Stomach (tissue), 4 donors: ENCODE data around the gene TSHR.

Source experiments
- CTCF ChIP-seq, 7 experiments: fragments of 450-650 bp in 4 of 7; fragments of 200-600 bp in 3 of 7; sonication (generic) in 3 of 7; IDR thresholded peaks; one replicate each; pipeline ENCODE4 v1.5.1; 2016 to 2019; ENCODE audit warnings: antibody characterized with exemption in 7 of 7, control low read depth in 2 of 7, mild to moderate bottlenecking in 1 of 7
- EP300 ChIP-seq: sonication (generic); formaldehyde crosslinking; IDR thresholded peaks from one replicate; pipeline ENCODE4 v1.6.1; 2017; ENCODE audit warnings: antibody characterized with exemption
- POLR2AphosphoS5 ChIP-seq, 3 donors: sonication (generic); formaldehyde crosslinking; IDR thresholded peaks; one replicate each; pipeline ENCODE4 v1.6.1; 2016; ENCODE audit warnings: antibody characterized with exemption in 3 of 3

DNA sequence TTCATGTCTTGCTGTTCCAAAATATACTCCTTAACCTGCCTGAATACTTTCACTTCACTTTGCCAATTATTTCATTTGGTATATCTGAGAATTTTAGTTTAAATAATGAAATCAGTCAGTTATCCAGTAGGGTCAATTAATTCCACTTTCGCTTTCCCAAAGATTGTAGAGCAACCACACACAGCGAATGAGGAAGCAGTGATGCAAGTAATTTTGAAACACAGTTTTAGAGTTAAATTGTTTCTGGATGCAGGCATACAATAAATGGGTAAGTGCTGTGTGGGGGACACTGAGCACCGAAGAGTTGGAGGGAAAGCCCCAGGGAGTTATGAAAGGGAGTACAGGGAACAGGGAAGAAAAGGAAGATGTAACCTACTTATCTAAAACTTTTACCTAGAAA lies 62.8 kb downstream of the TSHR start:
- TF ChIP-seq POLR2AphosphoS5 (IDR thresholded peaks at IDR 0.05) (no peak), CTCF (IDR thresholded peaks at IDR 0.05) (no peak), EP300 (no peak)
